ENCODE results near the gene SYT5.

DNA sequence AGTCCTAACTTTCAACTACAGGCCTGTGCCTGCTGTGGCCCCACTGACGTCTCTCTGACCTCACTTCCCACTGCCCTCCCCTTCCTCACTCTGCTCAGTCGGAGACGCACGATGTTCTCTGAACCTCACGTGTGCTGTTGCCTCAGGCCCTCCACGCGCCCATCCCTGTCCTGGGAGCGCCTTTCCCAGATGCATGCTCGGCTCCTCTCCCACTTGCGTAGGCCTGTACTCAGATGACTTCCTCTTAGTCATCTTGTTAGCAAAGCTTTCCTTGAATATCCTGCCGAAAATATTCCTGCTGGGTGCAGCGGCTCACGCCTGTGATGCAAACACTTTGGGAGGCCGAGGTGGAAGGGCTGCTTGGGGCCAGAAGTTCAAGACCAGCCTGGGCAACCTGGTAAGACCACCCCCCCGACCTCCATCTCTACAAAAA is 9.3 kb upstream of the SYT5 start:
- TF ChIP-seq NFYB (CRISPR knock-in tag; IDR thresholded peaks at IDR 0.05), result no peak
- no peak for TF ChIP-seq ZNF777 (CRISPR knock-in tag; IDR thresholded peaks at IDR 0.05)
- TF ChIP-seq, protein P1, sequence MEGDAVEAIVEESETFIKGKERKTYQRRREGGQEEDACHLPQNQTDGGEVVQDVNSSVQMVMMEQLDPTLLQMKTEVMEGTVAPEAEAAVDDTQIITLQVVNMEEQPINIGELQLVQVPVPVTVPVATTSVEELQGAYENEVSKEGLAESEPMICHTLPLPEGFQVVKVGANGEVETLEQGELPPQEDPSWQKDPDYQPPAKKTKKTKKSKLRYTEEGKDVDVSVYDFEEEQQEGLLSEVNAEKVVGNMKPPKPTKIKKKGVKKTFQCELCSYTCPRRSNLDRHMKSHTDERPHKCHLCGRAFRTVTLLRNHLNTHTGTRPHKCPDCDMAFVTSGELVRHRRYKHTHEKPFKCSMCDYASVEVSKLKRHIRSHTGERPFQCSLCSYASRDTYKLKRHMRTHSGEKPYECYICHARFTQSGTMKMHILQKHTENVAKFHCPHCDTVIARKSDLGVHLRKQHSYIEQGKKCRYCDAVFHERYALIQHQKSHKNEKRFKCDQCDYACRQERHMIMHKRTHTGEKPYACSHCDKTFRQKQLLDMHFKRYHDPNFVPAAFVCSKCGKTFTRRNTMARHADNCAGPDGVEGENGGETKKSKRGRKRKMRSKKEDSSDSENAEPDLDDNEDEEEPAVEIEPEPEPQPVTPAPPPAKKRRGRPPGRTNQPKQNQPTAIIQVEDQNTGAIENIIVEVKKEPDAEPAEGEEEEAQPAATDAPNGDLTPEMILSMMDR (CRISPR knock-in tag; IDR thresholded peaks at IDR 0.05), result no peak
- TF ChIP-seq RAD51 (IDR thresholded peaks at IDR 0.05; ENCODE audit: borderline replicate concordance), result no peak
- TF ChIP-seq, protein P2, sequence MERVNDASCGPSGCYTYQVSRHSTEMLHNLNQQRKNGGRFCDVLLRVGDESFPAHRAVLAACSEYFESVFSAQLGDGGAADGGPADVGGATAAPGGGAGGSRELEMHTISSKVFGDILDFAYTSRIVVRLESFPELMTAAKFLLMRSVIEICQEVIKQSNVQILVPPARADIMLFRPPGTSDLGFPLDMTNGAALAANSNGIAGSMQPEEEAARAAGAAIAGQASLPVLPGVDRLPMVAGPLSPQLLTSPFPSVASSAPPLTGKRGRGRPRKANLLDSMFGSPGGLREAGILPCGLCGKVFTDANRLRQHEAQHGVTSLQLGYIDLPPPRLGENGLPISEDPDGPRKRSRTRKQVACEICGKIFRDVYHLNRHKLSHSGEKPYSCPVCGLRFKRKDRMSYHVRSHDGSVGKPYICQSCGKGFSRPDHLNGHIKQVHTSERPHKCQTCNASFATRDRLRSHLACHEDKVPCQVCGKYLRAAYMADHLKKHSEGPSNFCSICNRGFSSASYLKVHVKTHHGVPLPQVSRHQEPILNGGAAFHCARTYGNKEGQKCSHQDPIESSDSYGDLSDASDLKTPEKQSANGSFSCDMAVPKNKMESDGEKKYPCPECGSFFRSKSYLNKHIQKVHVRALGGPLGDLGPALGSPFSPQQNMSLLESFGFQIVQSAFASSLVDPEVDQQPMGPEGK (CRISPR knock-in tag; IDR thresholded peaks at IDR 0.05), result no peak
- TF ChIP-seq ZNF326 (CRISPR knock-in tag; IDR thresholded peaks at IDR 0.05; ENCODE audit: borderline replicate concordance), result no peak
- no peak for TF ChIP-seq ZNF670 (CRISPR knock-in tag; IDR thresholded peaks at IDR 0.05; ENCODE audit: borderline replicate concordance)
- TF ChIP-seq PHF20 (CRISPR knock-in tag; IDR thresholded peaks at IDR 0.05), result no peak
- TF ChIP-seq, protein P3, sequence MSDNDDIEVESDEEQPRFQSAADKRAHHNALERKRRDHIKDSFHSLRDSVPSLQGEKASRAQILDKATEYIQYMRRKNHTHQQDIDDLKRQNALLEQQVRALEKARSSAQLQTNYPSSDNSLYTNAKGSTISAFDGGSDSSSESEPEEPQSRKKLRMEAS (IDR thresholded peaks at IDR 0.05), result no peak
- TF ChIP-seq MAFF (IDR thresholded peaks at IDR 0.05; ENCODE audit: low read depth, low read length), result no peak
- TF ChIP-seq, protein P4, sequence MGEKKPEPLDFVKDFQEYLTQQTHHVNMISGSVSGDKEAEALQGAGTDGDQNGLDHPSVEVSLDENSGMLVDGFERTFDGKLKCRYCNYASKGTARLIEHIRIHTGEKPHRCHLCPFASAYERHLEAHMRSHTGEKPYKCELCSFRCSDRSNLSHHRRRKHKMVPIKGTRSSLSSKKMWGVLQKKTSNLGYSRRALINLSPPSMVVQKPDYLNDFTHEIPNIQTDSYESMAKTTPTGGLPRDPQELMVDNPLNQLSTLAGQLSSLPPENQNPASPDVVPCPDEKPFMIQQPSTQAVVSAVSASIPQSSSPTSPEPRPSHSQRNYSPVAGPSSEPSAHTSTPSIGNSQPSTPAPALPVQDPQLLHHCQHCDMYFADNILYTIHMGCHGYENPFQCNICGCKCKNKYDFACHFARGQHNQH (CRISPR knock-in tag; IDR thresholded peaks at IDR 0.05), result no peak
